ENCODE results near the gene ELP1.

The ELP1 gene

GRCh38 chr9:108831496-108832178 is 102.3 kb downstream of the ELP1 start:
- no peak for DNase-seq (ENCODE audit: extremely low read depth in 1 of 2, low read depth in 1 of 2)

DNA sequence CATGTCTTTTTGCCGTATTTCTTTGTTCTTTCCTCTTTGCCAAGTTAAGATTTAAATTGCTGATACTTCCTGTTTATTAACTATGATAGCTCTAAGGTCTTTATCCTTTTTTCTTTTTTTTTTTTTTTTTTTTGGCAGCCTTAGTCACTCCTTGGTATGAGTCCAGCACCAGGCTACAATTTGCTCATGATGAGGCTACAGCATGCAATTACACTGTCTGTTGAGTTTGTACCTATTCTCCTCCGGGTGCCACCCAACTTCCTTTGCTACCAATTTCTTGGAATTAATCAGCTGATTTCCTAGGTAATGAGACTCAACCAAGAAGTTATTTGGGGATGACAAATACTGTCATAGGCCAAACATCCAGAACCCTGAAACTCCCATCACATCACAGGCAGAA is 103.7 kb downstream of the ELP1 start:
- DNase-seq (ENCODE audit: extremely low read depth in 1 of 2, low read depth in 1 of 2) = no peak

- no peak for DNase-seq (ENCODE audit: extremely low read depth in 1 of 2, low read depth in 1 of 2)
Observed at GRCh38 chr9:108823829-108824228, 110.1 kb downstream of the ELP1 start.
